Ovary (tissue), 9 donors: ENCODE data around the gene ABRAXAS1. TPM values are rescaled to one million over a fixed set of nuclear protein-coding genes. Genes with fewer than 3 reads are reported as not detected.
"Not testable (repeated sequence)": the region's sequence is repeated elsewhere in the genome, so short reads cannot be mapped to it uniquely, and the experiment has no call there.

Source experiments
- DNase-seq, 5 donors: peaks; one replicate each; pipeline ENCODE4 v3.0.0-alpha.2; 2019 to 2020
- H3K27ac ChIP-seq, 2 donors: fragments of 200-600 bp; one replicate each; pipeline versions ENCODE4 v1.5.1 to v1.8.0; 2019 to 2022
- H3K27me3 ChIP-seq: fragments of 200-600 bp; one replicate; pipeline ENCODE4 v1.8.0; 2022
- H3K36me3 ChIP-seq: fragments of 200-600 bp; sonication (generic); one replicate; pipeline ENCODE4 v1.5.1; 2019
- H3K4me1 ChIP-seq: one replicate; pipeline ENCODE4 v1.8.1; 2013; ENCODE audit warnings: mild to moderate bottlenecking, moderate library complexity; ENCODE audit not compliant: insufficient read depth
- H3K4me3 ChIP-seq: fragments of 200-600 bp; sonication (generic); one replicate; pipeline ENCODE4 v1.5.1; 2017
- H3K9me3 ChIP-seq, 2 donors: fragments of 200-600 bp in 1 of 2; sonication (generic) in 1 of 2; one replicate each; pipeline versions ENCODE4 v1.5.1 to v1.8.1; 2013 to 2019; ENCODE audit warnings: mild to moderate bottlenecking in 1 of 2, moderate library complexity in 1 of 2
- CTCF ChIP-seq, 3 donors: fragments of 450-650 bp in 2 of 3; fragments of 200-600 bp in 1 of 3; IDR thresholded peaks; one replicate each; pipeline versions ENCODE4 v1.5.1 to v1.8.0; 2016 to 2022; ENCODE audit warnings: antibody characterized with exemption in 3 of 3, mild to moderate bottlenecking in 1 of 3
- EP300 ChIP-seq: sonication (generic); formaldehyde crosslinking; IDR thresholded peaks from one replicate; pipeline ENCODE4 v1.6.1; 2017; ENCODE audit warnings: antibody characterized with exemption
- POLR2A ChIP-seq: fragments of 450-650 bp; IDR thresholded peaks from one replicate; pipeline ENCODE4 v1.6.1; 2017; ENCODE audit warnings: antibody characterized with exemption, mild to moderate bottlenecking, moderate library complexity
- WGBS, 3 donors: extraction: QIAGEN DNeasy Blood & Tissue Kit in 1 of 3; methylation state at CpG; one replicate each; pipeline versions ENCODE4 v1.1.5 to v1.1.7; 2013 to 2017; 5-methylcytosine and 5-hydroxymethylcytosine counted together
- intact Hi-C, 4 donors: fragments of 100-400 bp; cut with DNase I; formaldehyde crosslinking; loops; one replicate each; pipeline versions ENCODE4 v1.11.0 to v1.15.1; 2022 to 2023
- polyA plus RNA-seq, 2 donors: library from polyadenylated mRNA; stranded (reverse); fragments of 200-250 nt in 1 of 2; fragments of 350-450 nt in 1 of 2; fragmentation: Illumina TruSeq in 1 of 2; extraction: RNeasy Lipid Tissue Mini Kit (QIAGEN cat#74804) in 1 of 2; gene quantifications; one replicate each; pipeline ENCODE4 v1.2.3, GENCODE V29; 2013 to 2014
- total RNA-seq, 7 donors: library from RNA; depleted of rRNA in 2 of 7; stranded (reverse); fragments of >200 nt in 2 of 7; fragmentation: NEBNext Ultra II Directional in 3 of 7; extraction: Animal tissue kit (Norgen Biotek cat#: 25700) in 3 of 7; gene quantifications; one replicate each; pipeline versions ENCODE4 v1.1.0 to v1.2.4, GENCODE V29; 2016 to 2023
- donor health status: DM: no; HTN: no; CAD: no; lungs with moderate emphysema.
- donor health status: DM: no; HTN: no; CAD: no.
- donor health status: Bipolar disorder and iron deficiency.
- donor health status: DM: yes; HTN: yes; CAD: no.
- donor health status: DM: no; HTN: no; CAD: no.
- donor health status: DM: yes; HTN: yes; CAD: no.

ABRAXAS1 gene
- total and polyA plus RNA-seq, 9 donors, result 14.5 to 43.1 (median 31.5) TPM

GRCh38 chr4:83503974-83504373 lies 19.1 kb upstream of the ABRAXAS1 start:
- intact Hi-C loops, result loop anchor here in 2 of 4 donors (10.0 kb wide), 1 partner anchor 131 kb away; no protein-coding TSS in a partner anchor
- Histone ChIP-seq H3K4me3 (no peak overlapping the region), H3K27ac (no peak overlapping the region), H3K36me3 (no peaks in the 10 kb centered on the region), H3K27me3 (no peaks in the 10 kb centered on the region), H3K4me1 (no peaks in the 10 kb centered on the region), H3K9me3 (no peaks in the 10 kb centered on the region)
- TF ChIP-seq POLR2A, result no peak
- TF ChIP-seq CTCF (IDR thresholded peaks at IDR 0.05), result no peak
- no peak for TF ChIP-seq EP300
- DNase-seq, result no peak

GRCh38 chr4:83501671-83502070 lies 16.8 kb upstream of the ABRAXAS1 start:
- H3K4me1 ChIP-seq, H3K27me3 ChIP-seq, H3K9me3 ChIP-seq, H3K36me3 ChIP-seq, H3K27ac ChIP-seq, DNase-seq, H3K4me3 ChIP-seq: not testable (repeated sequence)
- intact Hi-C loops, result loop anchor here in 2 of 4 donors (10.0 kb wide), 1 partner anchor 133 kb away; no protein-coding TSS in a partner anchor
- 84 to 94% (median 86%) methylated on average over 3 of the region's 3 CpGs for WGBS, 3 donors

GRCh38 chr4:83498187-83498586 lies 13.3 kb upstream of the ABRAXAS1 start:
- Histone ChIP-seq H3K27ac (no peak overlapping the region), H3K4me1 (no peaks in the 10 kb centered on the region), H3K36me3 (no peaks in the 10 kb centered on the region), H3K27me3 (no peaks in the 10 kb centered on the region), H3K9me3 (no peaks in the 10 kb centered on the region), H3K4me3 (no peak overlapping the region)
- DNase-seq, result no peak
- intact Hi-C loops, result no loop called here
- WGBS, 3 donors, result 90 to 95% (median 95%) methylated on average over 1 of the region's 1 CpG
- TF ChIP-seq EP300, result no peak
- TF ChIP-seq POLR2A, result no peak
- TF ChIP-seq CTCF (IDR thresholded peaks at IDR 0.05), result no peak

- intact Hi-C loops, H3K4me1 ChIP-seq: not testable (repeated sequence)
- WGBS, 3 donors, result 65 to 81% (median 79%) methylated on average over 8 of the region's 8 CpGs
These were observed 11.4 kb upstream of the ABRAXAS1 start for GRCh38 chr4:83496085-83496917.

GRCh38 chr4:83490876-83491450 lies 6.1 kb upstream of the ABRAXAS1 start:
- intact Hi-C loops, result no loop called here
- Histone ChIP-seq H3K27ac (no peak overlapping the region), H3K27me3 (no peaks in the 10 kb centered on the region), H3K4me1 (no peaks in the 10 kb centered on the region), H3K36me3 (no peaks in the 10 kb centered on the region), H3K9me3 (no peaks in the 10 kb centered on the region), H3K4me3 (no peak overlapping the region)
- WGBS, 3 donors, result 1 to 3% (median 1%) methylated on average over 1 of the region's 1 CpG
- TF ChIP-seq EP300, result no peak
- no peak for TF ChIP-seq CTCF (IDR thresholded peaks at IDR 0.05)
- no peak for TF ChIP-seq POLR2A
- DNase-seq, result no peak

More at GRCh38 chr4:83496085-83496917, 11.4 kb upstream of the ABRAXAS1 start:
- not testable (repeated sequence) for H3K36me3 ChIP-seq, H3K9me3 ChIP-seq, H3K4me3 ChIP-seq, DNase-seq, H3K27me3 ChIP-seq, H3K27ac ChIP-seq
